ENCODE measurements around the gene MYO1E. TPM values are rescaled to one million over a fixed set of nuclear protein-coding genes. Genes with fewer than 3 reads are reported as not detected.

The MYO1E gene
- total RNA-seq, 4 donors from 2014 or later = 23.3 to 99.8 (median 66.5) TPM

GRCh38 chr15:59335207-59335786, 37.4 kb downstream of the MYO1E start:
- H3K36me3 ChIP-seq = no peaks in the 10 kb centered on the region
- DNase-seq = no peak
- H3K9me3 ChIP-seq = no peaks in the 10 kb centered on the region
- H3K4me3 ChIP-seq = no peak overlapping the region
- H3K4me1 ChIP-seq = peaks cover 0 to 9% of the 10 kb centered on the region in 2 donors
- H3K27ac ChIP-seq = no peak overlapping the region
- TF ChIP-seq CTCF (IDR thresholded peaks at IDR 0.05) (no peak), POLR2A (IDR thresholded peaks at IDR 0.05) (no peak)
- intact Hi-C loops (cut with DNase I; ENCODE audit: low total_unique reads) = no loop called here
- no peaks in the 10 kb centered on the region for H3K27me3 ChIP-seq

GRCh38 chr15:59334076-59334415, 38.6 kb downstream of the MYO1E start:
- no peak for TF ChIP-seq CTCF (IDR thresholded peaks at IDR 0.05)
- H3K4me3 ChIP-seq = no peak overlapping the region
- no peaks in the 10 kb centered on the region for H3K27me3 ChIP-seq
- H3K27ac ChIP-seq = no peak overlapping the region
- H3K36me3 ChIP-seq = no peaks in the 10 kb centered on the region
- no peak for DNase-seq
- H3K4me1 ChIP-seq = peaks cover 0 to 9% of the 10 kb centered on the region in 2 donors
- intact Hi-C loops (cut with DNase I; ENCODE audit: low total_unique reads) = no loop called here
- H3K9me3 ChIP-seq = no peaks in the 10 kb centered on the region

- Histone ChIP-seq H3K4me3 (no peak overlapping the region), H3K27me3 (no peaks in the 10 kb centered on the region), H3K9me3 (no peaks in the 10 kb centered on the region), H3K27ac (no peak overlapping the region), H3K36me3 (no peaks in the 10 kb centered on the region), H3K4me1 (peaks cover 0 to 9% of the 10 kb centered on the region in 2 donors)
- intact Hi-C loops (cut with DNase I; ENCODE audit: low total_unique reads) = no loop called here
- TF ChIP-seq CTCF (IDR thresholded peaks at IDR 0.05) (no peak), POLR2A (IDR thresholded peaks at IDR 0.05) (no peak)
- DNase-seq = no peak
Measured at GRCh38 chr15:59333401-59334075, 39.1 kb downstream of the MYO1E start.

GRCh38 chr15:59332009-59332408, 40.7 kb downstream of the MYO1E start:
- intact Hi-C loops (cut with DNase I; ENCODE audit: low total_unique reads) = no loop called here
- no peak overlapping the region for H3K4me3 ChIP-seq
- no peaks in the 10 kb centered on the region for H3K27me3 ChIP-seq
- no peaks in the 10 kb centered on the region for H3K9me3 ChIP-seq
- H3K4me1 ChIP-seq = peaks cover 0 to 9% of the 10 kb centered on the region in 2 donors
- no peak overlapping the region for H3K27ac ChIP-seq
- H3K36me3 ChIP-seq = no peaks in the 10 kb centered on the region
- DNase-seq = no peak
- TF ChIP-seq POLR2A (IDR thresholded peaks at IDR 0.05) (no peak), CTCF (IDR thresholded peaks at IDR 0.05) (no peak)

GRCh38 chr15:59330649-59331048, 42.0 kb downstream of the MYO1E start:
- no peak overlapping the region for H3K27ac ChIP-seq
- no peaks in the 10 kb centered on the region for H3K36me3 ChIP-seq
- H3K4me3 ChIP-seq = no peak overlapping the region
- no peak for DNase-seq
- TF ChIP-seq POLR2A (IDR thresholded peaks at IDR 0.05) (no peak), CTCF (IDR thresholded peaks at IDR 0.05) (no peak)
- no peaks in the 10 kb centered on the region for H3K27me3 ChIP-seq
- intact Hi-C loops (cut with DNase I; ENCODE audit: low total_unique reads) = no loop called here
- peaks cover 0 to 9% of the 10 kb centered on the region in 2 donors for H3K4me1 ChIP-seq
- no peaks in the 10 kb centered on the region for H3K9me3 ChIP-seq

All from uterus (tissue), 4 donors.